Loucy (cell line): ENCODE data around the gene TUBGCP4.

Source experiments
- H2AFZ ChIP-seq: fragments of 200-600 bp; sonication (generic); 2 replicates; pipeline ENCODE4 v1.6.0; 2016; ENCODE audit warnings: antibody characterized with exemption, mild to moderate bottlenecking, low read length, moderate library complexity
- H3F3A ChIP-seq: fragments of 200-600 bp; 2 replicates; pipeline ENCODE4 v1.6.0; 2016; ENCODE audit warnings: antibody characterized with exemption, low read depth, mild to moderate bottlenecking
- H3K27me3 ChIP-seq: fragments of 200-600 bp; sonication (generic); 2 replicates; pipeline ENCODE4 v1.6.1; 2014; ENCODE audit warnings: low read length, mild to moderate bottlenecking; ENCODE audit not compliant: insufficient read depth, poor library complexity, severe bottlenecking
- H3K36me3 ChIP-seq: fragments of 200-600 bp; sonication (generic); 2 replicates; pipeline ENCODE4 v1.6.1; 2016; ENCODE audit warnings: low read length; ENCODE audit not compliant: insufficient read depth
- H3K4me1 ChIP-seq: fragments of 200-600 bp; sonication (generic); 2 replicates; pipeline ENCODE4 v1.5.1; 2014; ENCODE audit warnings: low read length, mild to moderate bottlenecking; ENCODE audit not compliant: insufficient read depth, poor library complexity, severe bottlenecking
- H3K4me2 ChIP-seq: fragments of 200-600 bp; sonication (generic); 2 replicates; pipeline ENCODE4 v1.6.0; 2014; ENCODE audit warnings: antibody characterized with exemption, low read length, low read depth, mild to moderate bottlenecking; ENCODE audit not compliant: poor library complexity, severe bottlenecking
- H3K4me3 ChIP-seq: fragments of 200-600 bp; sonication (generic); 2 replicates; pipeline ENCODE4 v1.5.1; 2014; ENCODE audit warnings: low read length, mild to moderate bottlenecking, mixed read lengths; ENCODE audit not compliant: poor library complexity, severe bottlenecking
- H3K79me2 ChIP-seq: fragments of 200-600 bp; sonication (generic); 2 replicates; pipeline ENCODE4 v1.6.1; 2014; ENCODE audit warnings: low read length; ENCODE audit not compliant: insufficient read depth
- H3K9ac ChIP-seq: fragments of 200-600 bp; sonication (generic); 2 replicates; pipeline ENCODE4 v1.6.0; 2014; ENCODE audit warnings: mild to moderate bottlenecking, low read depth, low read length, moderate library complexity; ENCODE audit not compliant: poor library complexity, severe bottlenecking
- H3K9me2 ChIP-seq: fragments of 200-600 bp; sonication (generic); replicated peaks from 2 replicates; pipeline ENCODE4 v1.6.1; 2016; ENCODE audit warnings: low read depth, low read length, mixed read lengths
- H3K9me3 ChIP-seq: fragments of 200-600 bp; sonication (generic); 2 replicates; pipeline ENCODE4 v1.6.1; 2014; ENCODE audit warnings: mild to moderate bottlenecking, antibody characterized with exemption, low read length, low read depth; ENCODE audit not compliant: insufficient read depth
- H4K20me1 ChIP-seq: fragments of 200-600 bp; sonication (generic); 2 replicates; pipeline ENCODE4 v1.6.0; 2014; ENCODE audit warnings: antibody characterized with exemption, low read length, mild to moderate bottlenecking; ENCODE audit not compliant: insufficient read depth, poor library complexity, severe bottlenecking
- EZH2phosphoT487 ChIP-seq: fragments of 200-600 bp; IDR thresholded peaks from 2 replicates; pipeline ENCODE4 v1.6.1; 2018; ENCODE audit warnings: antibody characterized with exemption, mild to moderate bottlenecking, moderate library complexity, borderline replicate concordance
- TF ChIP-seq, protein P1 (sequence below): fragments of 200-600 bp; sonication (generic); conservative IDR thresholded peaks from 2 replicates; pipeline ENCODE4 v1.5.1; 2014; ENCODE audit warnings: mild to moderate bottlenecking, antibody characterized with exemption, low read length

TUBGCP4 gene

DNA sequence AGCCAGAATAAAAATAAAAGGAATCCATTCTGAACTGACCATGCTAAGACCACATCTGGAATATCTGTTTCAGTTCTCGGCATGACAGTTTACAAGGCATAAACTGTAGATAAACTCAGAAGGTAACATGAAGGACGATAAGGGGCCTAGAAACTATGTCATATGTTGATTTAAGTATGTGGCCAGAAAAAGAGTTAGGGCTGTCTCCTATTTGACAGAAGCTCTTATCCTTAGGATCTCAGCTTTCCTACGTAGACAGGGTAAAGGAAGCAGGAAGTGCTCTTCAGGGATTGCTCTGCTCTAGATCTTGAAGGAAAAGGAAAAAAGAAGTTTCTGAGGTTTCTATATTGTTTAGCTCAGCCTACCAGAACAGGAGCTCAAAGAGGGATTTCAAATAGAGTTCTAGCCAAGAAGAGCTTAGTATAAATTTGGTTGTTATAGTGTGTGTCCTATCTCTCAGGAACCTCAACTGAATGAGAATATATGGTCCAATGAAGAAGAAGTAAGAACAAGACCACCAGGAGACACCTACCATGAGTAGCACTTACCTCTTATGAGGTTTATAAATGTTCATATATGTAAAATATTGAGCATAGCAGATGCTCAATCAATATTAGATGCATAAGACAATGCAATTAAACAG lies 62.9 kb downstream of the TUBGCP4 start:
- H3K9ac ChIP-seq: no peak overlapping the region
- no peaks in the 10 kb centered on the region for H3K9me3 ChIP-seq
- no peak overlapping the region for H2AFZ ChIP-seq
- peaks cover 49% of the 10 kb centered on the region for H3K36me3 ChIP-seq
- H3K27me3 ChIP-seq: no peaks in the 10 kb centered on the region
- no peak overlapping the region for H3K4me3 ChIP-seq
- no peak for TF ChIP-seq EZH2phosphoT487
- TF ChIP-seq, protein P1, sequence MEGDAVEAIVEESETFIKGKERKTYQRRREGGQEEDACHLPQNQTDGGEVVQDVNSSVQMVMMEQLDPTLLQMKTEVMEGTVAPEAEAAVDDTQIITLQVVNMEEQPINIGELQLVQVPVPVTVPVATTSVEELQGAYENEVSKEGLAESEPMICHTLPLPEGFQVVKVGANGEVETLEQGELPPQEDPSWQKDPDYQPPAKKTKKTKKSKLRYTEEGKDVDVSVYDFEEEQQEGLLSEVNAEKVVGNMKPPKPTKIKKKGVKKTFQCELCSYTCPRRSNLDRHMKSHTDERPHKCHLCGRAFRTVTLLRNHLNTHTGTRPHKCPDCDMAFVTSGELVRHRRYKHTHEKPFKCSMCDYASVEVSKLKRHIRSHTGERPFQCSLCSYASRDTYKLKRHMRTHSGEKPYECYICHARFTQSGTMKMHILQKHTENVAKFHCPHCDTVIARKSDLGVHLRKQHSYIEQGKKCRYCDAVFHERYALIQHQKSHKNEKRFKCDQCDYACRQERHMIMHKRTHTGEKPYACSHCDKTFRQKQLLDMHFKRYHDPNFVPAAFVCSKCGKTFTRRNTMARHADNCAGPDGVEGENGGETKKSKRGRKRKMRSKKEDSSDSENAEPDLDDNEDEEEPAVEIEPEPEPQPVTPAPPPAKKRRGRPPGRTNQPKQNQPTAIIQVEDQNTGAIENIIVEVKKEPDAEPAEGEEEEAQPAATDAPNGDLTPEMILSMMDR: no peak
- H3K79me2 ChIP-seq: no peaks in the 10 kb centered on the region
- no peak overlapping the region for H3K4me2 ChIP-seq
- H3F3A ChIP-seq: no peaks in the 10 kb centered on the region
- H3K4me1 ChIP-seq: peaks cover 10% of the 10 kb centered on the region
- no peaks in the 10 kb centered on the region for H4K20me1 ChIP-seq
- H3K9me2 ChIP-seq: no peaks in the 10 kb centered on the region

DNA sequence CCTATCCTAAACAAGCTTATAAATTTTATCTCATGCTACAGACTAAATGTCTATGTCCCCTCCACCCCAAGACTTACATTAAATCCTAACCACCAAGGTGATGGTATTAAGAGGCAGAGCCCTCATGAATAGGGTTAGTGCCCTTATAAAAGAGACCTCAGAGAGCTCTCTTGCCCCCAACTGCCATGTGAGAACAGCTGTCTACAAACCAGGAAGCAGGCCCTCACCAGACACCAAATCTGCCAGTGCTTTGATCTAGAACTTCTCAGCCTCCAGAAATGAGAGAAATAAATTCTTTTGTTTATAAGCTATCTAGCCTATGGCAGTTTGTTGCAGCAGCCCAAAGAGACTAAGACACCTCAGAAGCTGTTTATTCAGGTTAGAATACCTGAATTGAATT lies 63.5 kb downstream of the TUBGCP4 start:
- Histone ChIP-seq H2AFZ (no peak overlapping the region), H3K9me3 (no peaks in the 10 kb centered on the region), H3K9me2 (no peaks in the 10 kb centered on the region), H3K9ac (no peak overlapping the region), H3K79me2 (no peaks in the 10 kb centered on the region), H3K4me2 (no peak overlapping the region), H3K27me3 (no peaks in the 10 kb centered on the region), H3F3A (no peaks in the 10 kb centered on the region), H3K4me1 (peaks cover 10% of the 10 kb centered on the region), H3K36me3 (peaks cover 55% of the 10 kb centered on the region), H4K20me1 (no peaks in the 10 kb centered on the region), H3K4me3 (no peak overlapping the region)
- TF ChIP-seq EZH2phosphoT487: no peak
- TF ChIP-seq, protein P1: no peak

DNA sequence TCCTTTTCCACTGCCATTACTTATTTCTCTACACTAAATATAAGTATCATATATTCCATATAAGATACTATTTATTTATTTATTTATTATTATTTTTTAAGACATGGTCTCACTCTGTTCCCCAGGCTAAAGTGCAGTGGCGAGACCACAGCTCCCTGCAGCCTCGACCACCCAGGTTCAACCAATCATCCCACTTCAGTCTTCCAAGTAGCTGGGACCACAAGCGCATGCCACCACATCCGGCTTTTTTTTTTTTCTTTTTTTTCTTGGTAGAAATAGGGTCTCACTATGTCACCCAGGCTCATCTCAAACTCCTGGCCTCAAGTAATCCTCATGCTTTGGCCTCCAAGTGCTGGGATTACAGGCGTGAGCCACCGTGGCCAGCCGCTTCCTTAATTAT lies 65.5 kb downstream of the TUBGCP4 start:
- H3K27me3 ChIP-seq: no peaks in the 10 kb centered on the region
- TF ChIP-seq, protein P1: no peak
- no peak for TF ChIP-seq EZH2phosphoT487
- H3K4me3 ChIP-seq: no peak overlapping the region
- no peaks in the 10 kb centered on the region for H3K9me3 ChIP-seq
- H3K4me1 ChIP-seq: peaks cover 16% of the 10 kb centered on the region
- no peaks in the 10 kb centered on the region for H3K9me2 ChIP-seq
- no peaks in the 10 kb centered on the region for H3K79me2 ChIP-seq
- H2AFZ ChIP-seq: no peak overlapping the region
- no peaks in the 10 kb centered on the region for H4K20me1 ChIP-seq
- no peak overlapping the region for H3K4me2 ChIP-seq
- peaks cover 46% of the 10 kb centered on the region; the same call in 1 of the 2 replicates for H3K36me3 ChIP-seq
- H3K9ac ChIP-seq: no peak overlapping the region
- H3F3A ChIP-seq: no peaks in the 10 kb centered on the region; the same call in 1 of the 2 replicates
